GM18505 (cell line): ENCODE measurements around the gene SPOUT1.
"Not testable (repeated sequence)": the region's sequence is repeated elsewhere in the genome, so short reads cannot be mapped to it uniquely, and the experiment has no call there.

Source experiments
- ATAC-seq: cut with Tn5 transposase; IDR thresholded peaks from one replicate; pipeline ENCODE4 v1.9.1; 2021; ENCODE audit not compliant: unreplicated experiment
- POLR2A ChIP-seq: IDR thresholded peaks from 4 replicates; pipeline ENCODE4 v1.6.1; 2011; ENCODE audit warnings: borderline replicate concordance; ENCODE audit not compliant: insufficient read depth, insufficient read length; ENCODE audit errors: extremely low read depth

The SPOUT1 gene

GRCh38 chr9:128845186-128845931 is 15.8 kb upstream of the SPOUT1 start:
- TF ChIP-seq POLR2A = no peak
- no peak for ATAC-seq

- not testable (repeated sequence) for ATAC-seq
Observed at GRCh38 chr9:128843171-128843570, 13.6 kb upstream of the SPOUT1 start.

- ATAC-seq = no peak
- TF ChIP-seq POLR2A = no peak
Observed at GRCh38 chr9:128841694-128842492, 12.3 kb upstream of the SPOUT1 start.

GRCh38 chr9:128840524-128840923 is 10.9 kb upstream of the SPOUT1 start:
- TF ChIP-seq POLR2A = no peak
- no peak for ATAC-seq

- no peak for TF ChIP-seq POLR2A
- no peak for ATAC-seq
Observed at GRCh38 chr9:128838338-128838737, 8.7 kb upstream of the SPOUT1 start.

GRCh38 chr9:128836509-128837145 is 7.0 kb upstream of the SPOUT1 start:
- no peak for ATAC-seq
- no peak for TF ChIP-seq POLR2A

GRCh38 chr9:128835246-128836210 is 5.9 kb upstream of the SPOUT1 start:
- ATAC-seq = no peak
- no peak for TF ChIP-seq POLR2A

GRCh38 chr9:128833696-128834095 is 4.1 kb upstream of the SPOUT1 start:
- TF ChIP-seq POLR2A = no peak
- no peak for ATAC-seq

- no peak for ATAC-seq
- no peak for TF ChIP-seq POLR2A
Observed at GRCh38 chr9:128828719-128829452, 708 bp downstream of the SPOUT1 start.

GRCh38 chr9:128828267-128828666 is 1.3 kb downstream of the SPOUT1 start:
- ATAC-seq = no peak

GRCh38 chr9:128825923-128826700 is 3.5 kb downstream of the SPOUT1 start:
- no peak for ATAC-seq
- TF ChIP-seq POLR2A = no peak

More at GRCh38 chr9:128828267-128828666, 1.3 kb downstream of the SPOUT1 start:
- TF ChIP-seq POLR2A = no peak
